GM12865 (cell line): ENCODE measurements around the gene SENP1.

Experiments
- DNase-seq: peaks from one replicate; pipeline ENCODE4 v3.0.0; 2010; ENCODE audit warnings: low read depth
- H3K4me3 ChIP-seq: 2 replicates; pipeline ENCODE4 v1.5.1; 2011; ENCODE audit warnings: mild to moderate bottlenecking, low read depth, low read length, control low read depth
- CTCF ChIP-seq: IDR thresholded peaks from 2 replicates; pipeline ENCODE4 v1.5.1; 2011; ENCODE audit warnings: low read length, control low read depth, low read depth, inconsistent platforms; ENCODE audit not compliant: insufficient read depth; ENCODE audit errors: missing control alignments

SENP1 gene

GRCh38 chr12:48060474-48060873 is 45.4 kb downstream of the SENP1 start:
- no peak for TF ChIP-seq CTCF
- H3K4me3 ChIP-seq, result no peak overlapping the region
- no peak for DNase-seq

GRCh38 chr12:48058771-48059170 is 47.1 kb downstream of the SENP1 start:
- no peak for DNase-seq
- TF ChIP-seq CTCF, result no peak
- H3K4me3 ChIP-seq, result no peak overlapping the region

GRCh38 chr12:48054955-48055821 is 50.7 kb downstream of the SENP1 start:
- no peak overlapping the region for H3K4me3 ChIP-seq
- no peak for DNase-seq
- TF ChIP-seq CTCF, result no peak

- TF ChIP-seq CTCF, result no peak
- no peak overlapping the region for H3K4me3 ChIP-seq
- no peak for DNase-seq
Measured at GRCh38 chr12:48053883-48054282, 52.0 kb downstream of the SENP1 start.

GRCh38 chr12:48053122-48053521 is 52.8 kb downstream of the SENP1 start:
- DNase-seq, result no peak
- no peak overlapping the region for H3K4me3 ChIP-seq
- TF ChIP-seq CTCF, result no peak

GRCh38 chr12:48051681-48052080 is 54.2 kb downstream of the SENP1 start:
- no peak for DNase-seq
- H3K4me3 ChIP-seq, result no peak overlapping the region
- TF ChIP-seq CTCF, result no peak

- no peak overlapping the region for H3K4me3 ChIP-seq
- no peak for TF ChIP-seq CTCF
- no peak for DNase-seq
Measured at GRCh38 chr12:48050174-48050573, 55.7 kb downstream of the SENP1 start.
